ENCODE measurements around the gene HOXD10.

The HOXD10 gene

DNA sequence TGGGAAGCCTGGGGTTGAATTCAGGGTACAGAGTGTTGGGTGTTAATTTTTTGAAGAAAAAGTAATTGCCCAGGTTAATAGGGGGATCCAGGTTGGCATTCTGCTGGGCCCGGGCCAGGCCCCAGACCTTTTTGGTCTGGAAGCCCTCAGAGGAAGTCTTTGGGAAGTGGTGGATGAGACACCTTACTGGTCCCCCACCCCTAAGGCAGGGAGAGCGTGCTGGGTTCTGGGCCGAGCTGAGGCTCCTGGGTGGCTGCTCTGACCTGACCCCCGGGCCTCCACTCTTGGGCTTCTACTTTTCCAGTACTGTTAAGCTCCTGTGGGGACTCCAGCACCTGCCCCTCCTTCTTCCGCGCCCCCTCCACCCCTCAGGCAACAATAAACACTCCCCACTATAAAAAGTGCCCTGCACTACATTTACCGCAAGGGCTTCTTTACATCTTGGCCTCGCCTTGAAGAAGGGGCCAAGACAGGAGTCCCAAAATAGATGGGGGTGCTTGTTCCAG is 39.8 kb downstream of the HOXD10 start:
- no peak overlapping the region for H3K4me3 ChIP-seq (replicated peaks; ENCODE audit: insufficient read depth, low read length)
- H3K27me3 ChIP-seq (ENCODE audit: insufficient read depth, poor library complexity, severe bottlenecking): peaks cover 72% of the 10 kb centered on the region
- TF ChIP-seq POLR2AphosphoS5 (IDR thresholded peaks at IDR 0.05; ENCODE audit: low read depth) (no peak), REST (IDR thresholded peaks at IDR 0.05; ENCODE audit: insufficient replicate concordance, low read depth) (no peak), SPI1 (IDR thresholded peaks at IDR 0.05; ENCODE audit: borderline replicate concordance, low read depth) (no peak), CTCF (IDR thresholded peaks at IDR 0.05; ENCODE audit: insufficient read depth, low read length) (no peak), GABPA (IDR thresholded peaks at IDR 0.05; ENCODE audit: low read depth) (no peak)

GRCh38 chr2:176156807-176157498 is 40.4 kb downstream of the HOXD10 start, which contains the start of gene HOXD3:
Gene HOXD3, plus strand, starts transcription at chr2:176157307. Its CDS starts 11,808 bp downstream, at chr2:176169115.
- no peak within 1 kb of the TSS for H3K27ac ChIP-seq (replicated peaks)
- no peak within 1 kb of the TSS for H3K4me3 ChIP-seq (replicated peaks; ENCODE audit: insufficient read depth, low read length)
- no peak for DNase-seq (ENCODE audit: low read depth in 1 of 2, low spot score in 1 of 2)
- peaks cover 76% of the 10 kb centered on the region for H3K27me3 ChIP-seq (ENCODE audit: insufficient read depth, poor library complexity, severe bottlenecking)
- TF ChIP-seq POLR2AphosphoS5 (IDR thresholded peaks at IDR 0.05; ENCODE audit: low read depth): no peak
- TF ChIP-seq SPI1 (IDR thresholded peaks at IDR 0.05; ENCODE audit: borderline replicate concordance, low read depth): no peak
- no peak for TF ChIP-seq REST (IDR thresholded peaks at IDR 0.05; ENCODE audit: insufficient replicate concordance, low read depth)
- TF ChIP-seq GABPA (IDR thresholded peaks at IDR 0.05; ENCODE audit: low read depth): no peak
- no peak for TF ChIP-seq CTCF (IDR thresholded peaks at IDR 0.05; ENCODE audit: insufficient read depth, low read length)

More for the DNA sequence above, 39.8 kb downstream of the HOXD10 start:
- no peak overlapping the region for H3K27ac ChIP-seq (replicated peaks)
- no peak for DNase-seq (ENCODE audit: low read depth in 1 of 2, low spot score in 1 of 2)

DNA sequence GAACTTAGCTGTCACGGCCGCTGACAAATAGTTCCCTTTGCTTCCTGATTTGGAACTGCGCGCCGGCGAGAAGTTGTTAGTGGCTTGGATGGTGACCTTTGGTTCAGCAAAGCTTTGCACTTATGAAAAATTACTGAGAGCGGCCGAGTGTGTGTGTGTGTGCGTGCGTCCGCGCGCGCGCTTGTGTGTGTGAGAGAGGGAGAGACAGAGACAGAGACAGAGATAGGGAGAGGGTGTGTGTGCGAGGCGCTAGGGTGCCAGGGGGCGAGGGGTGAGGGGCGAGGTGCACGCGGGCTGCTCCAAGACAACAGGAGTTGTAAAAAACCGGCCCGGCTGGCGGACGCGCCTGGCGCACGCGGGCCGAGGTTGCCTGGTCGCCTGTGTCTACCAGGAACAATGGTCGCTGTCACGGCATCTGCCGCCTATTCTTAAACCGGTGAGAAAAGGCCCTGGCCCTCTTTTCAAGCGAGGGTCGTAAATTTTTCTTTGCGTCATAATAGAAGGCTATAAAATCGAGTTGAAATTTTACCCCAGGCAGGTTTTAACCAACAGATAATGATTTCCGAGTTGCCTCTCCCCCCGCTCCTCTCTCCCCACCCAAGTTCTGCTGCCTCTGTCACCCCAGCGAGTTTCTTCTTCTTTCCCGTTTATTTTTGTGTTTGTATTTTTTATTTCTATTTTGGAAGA is 41.1 kb downstream of the HOXD10 start:
- peaks cover 82% of the 10 kb centered on the region for H3K27me3 ChIP-seq (ENCODE audit: insufficient read depth, poor library complexity, severe bottlenecking)
- TF ChIP-seq POLR2AphosphoS5 (IDR thresholded peaks at IDR 0.05; ENCODE audit: low read depth) (no peak), CTCF (IDR thresholded peaks at IDR 0.05; ENCODE audit: insufficient read depth, low read length) (no peak), REST (IDR thresholded peaks at IDR 0.05; ENCODE audit: insufficient replicate concordance, low read depth) (no peak), GABPA (IDR thresholded peaks at IDR 0.05; ENCODE audit: low read depth) (no peak), SPI1 (IDR thresholded peaks at IDR 0.05; ENCODE audit: borderline replicate concordance, low read depth) (no peak)

More for the DNA sequence above, 41.1 kb downstream of the HOXD10 start:
- Histone ChIP-seq H3K27ac (replicated peaks) (no peak overlapping the region), H3K4me3 (replicated peaks; ENCODE audit: insufficient read depth, low read length) (no peak overlapping the region)
- DNase-seq (ENCODE audit: low read depth in 1 of 2, low spot score in 1 of 2): no peak

All from HL-60 (cell line).